Measurements from ENCODE around the gene TIMELESS. TPM values are rescaled to one million over a fixed set of nuclear protein-coding genes. Genes with fewer than 3 reads are reported as not detected.
A peak's percentile ranks its signal among the peaks of the same experiment; 100 is the strongest.

Gene TIMELESS
- polyA plus RNA-seq, 1 donor (not counting 4 experiments of a cell fraction or from before 2014, with no cell fraction given): 3.5 TPM

GRCh38 chr12:56469007-56469930 lies 20.0 kb upstream of the TIMELESS start:
- TF ChIP-seq, protein P1, sequence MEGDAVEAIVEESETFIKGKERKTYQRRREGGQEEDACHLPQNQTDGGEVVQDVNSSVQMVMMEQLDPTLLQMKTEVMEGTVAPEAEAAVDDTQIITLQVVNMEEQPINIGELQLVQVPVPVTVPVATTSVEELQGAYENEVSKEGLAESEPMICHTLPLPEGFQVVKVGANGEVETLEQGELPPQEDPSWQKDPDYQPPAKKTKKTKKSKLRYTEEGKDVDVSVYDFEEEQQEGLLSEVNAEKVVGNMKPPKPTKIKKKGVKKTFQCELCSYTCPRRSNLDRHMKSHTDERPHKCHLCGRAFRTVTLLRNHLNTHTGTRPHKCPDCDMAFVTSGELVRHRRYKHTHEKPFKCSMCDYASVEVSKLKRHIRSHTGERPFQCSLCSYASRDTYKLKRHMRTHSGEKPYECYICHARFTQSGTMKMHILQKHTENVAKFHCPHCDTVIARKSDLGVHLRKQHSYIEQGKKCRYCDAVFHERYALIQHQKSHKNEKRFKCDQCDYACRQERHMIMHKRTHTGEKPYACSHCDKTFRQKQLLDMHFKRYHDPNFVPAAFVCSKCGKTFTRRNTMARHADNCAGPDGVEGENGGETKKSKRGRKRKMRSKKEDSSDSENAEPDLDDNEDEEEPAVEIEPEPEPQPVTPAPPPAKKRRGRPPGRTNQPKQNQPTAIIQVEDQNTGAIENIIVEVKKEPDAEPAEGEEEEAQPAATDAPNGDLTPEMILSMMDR (optimal IDR thresholded peaks at IDR 0.05 in 1 of 3, IDR thresholded peaks at IDR 0.05 in 1 of 3, conservative IDR thresholded peaks at IDR 0.05 in 1 of 3; ENCODE audit: extremely low read depth in 1 of 3, insufficient read depth in 2 of 3, low read length in 3 of 3): no peak
- no peak for TF ChIP-seq EZH2 (IDR thresholded peaks at IDR 0.05; ENCODE audit: low read length)
- H3K27ac ChIP-seq (ENCODE audit: control insufficient read depth, insufficient read depth, low read length): peak overlapping the region; percentile 97
- H3K4me3 ChIP-seq (ENCODE audit: control insufficient read depth in 2 of 3, extremely low read depth in 1 of 3, insufficient read depth in 2 of 3, low read depth in 1 of 3, low read length in 3 of 3): peak overlapping the region; percentile 82 to 98 (median 97)
- no peaks in the 10 kb centered on the region for H3K9me3 ChIP-seq (ENCODE audit: control insufficient read depth, low read depth, low read length)
- H3K4me2 ChIP-seq (ENCODE audit: control insufficient read depth, extremely low read depth, insufficient read depth, low read depth, low read length): peak overlapping the region; percentile 82
- dilution Hi-C loops (cut with MboI; ENCODE audit: extremely low pct_ligation_motif_present, low sequenced_read_pairs): no loop called here
- no peaks in the 10 kb centered on the region for H3K27me3 ChIP-seq (ENCODE audit: control insufficient read depth, extremely low read depth, insufficient read depth, low read length)
- H4K20me1 ChIP-seq (ENCODE audit: control insufficient read depth, extremely low read depth, insufficient read depth, low read length): no peaks in the 10 kb centered on the region
- no peak for FAIRE-seq
- H3K36me3 ChIP-seq (ENCODE audit: control insufficient read depth in 2 of 2, extremely low read depth in 1 of 2, insufficient read depth in 2 of 2, low read length in 2 of 2): peaks cover 0 to 12% of the 10 kb centered on the region in 2 experiments
- no peak for DNase-seq (ENCODE audit: low read depth, low spot score)
- peak overlapping the region; percentile 98 for H3K9ac ChIP-seq (ENCODE audit: control insufficient read depth, extremely low read depth, insufficient read depth, low read length)
- H3K4me1 ChIP-seq (ENCODE audit: control insufficient read depth, extremely low read depth, insufficient read depth, low read length): peaks cover 9% of the 10 kb centered on the region
- no peaks in the 10 kb centered on the region for H3K9me1 ChIP-seq (ENCODE audit: control insufficient read depth, extremely low read depth, insufficient read depth, low read length)
- peak overlapping the region; percentile 89 for H2AFZ ChIP-seq (ENCODE audit: control insufficient read depth, low read length)
- peaks cover 16% of the 10 kb centered on the region for H3K79me2 ChIP-seq (ENCODE audit: control insufficient read depth, insufficient read depth, low read length)

- dilution Hi-C loops (cut with MboI; ENCODE audit: extremely low pct_ligation_motif_present, low sequenced_read_pairs): no loop called here
- Histone ChIP-seq H3K9me3 (ENCODE audit: control insufficient read depth, low read depth, low read length) (no peaks in the 10 kb centered on the region), H3K4me3 (ENCODE audit: control insufficient read depth in 2 of 3, extremely low read depth in 1 of 3, insufficient read depth in 2 of 3, low read depth in 1 of 3, low read length in 3 of 3) (peak within 1 kb of the TSS; percentile 82 to 98 (median 97)), H3K79me2 (ENCODE audit: control insufficient read depth, insufficient read depth, low read length) (peaks cover 16% of the 10 kb centered on the region), H3K4me1 (ENCODE audit: control insufficient read depth, extremely low read depth, insufficient read depth, low read length) (peaks cover 9% of the 10 kb centered on the region), H3K9me1 (ENCODE audit: control insufficient read depth, extremely low read depth, insufficient read depth, low read length) (no peaks in the 10 kb centered on the region), H4K20me1 (ENCODE audit: control insufficient read depth, extremely low read depth, insufficient read depth, low read length) (no peaks in the 10 kb centered on the region), H3K27me3 (ENCODE audit: control insufficient read depth, extremely low read depth, insufficient read depth, low read length) (no peaks in the 10 kb centered on the region), H3K4me2 (ENCODE audit: control insufficient read depth, extremely low read depth, insufficient read depth, low read depth, low read length) (peak within 1 kb of the TSS; percentile 82), H2AFZ (ENCODE audit: control insufficient read depth, low read length) (peak within 1 kb of the TSS; percentile 89), H3K9ac (ENCODE audit: control insufficient read depth, extremely low read depth, insufficient read depth, low read length) (peak within 1 kb of the TSS; percentile 98), H3K36me3 (ENCODE audit: control insufficient read depth in 2 of 2, extremely low read depth in 1 of 2, insufficient read depth in 2 of 2, low read length in 2 of 2) (peaks cover 0 to 12% of the 10 kb centered on the region in 2 experiments), H3K27ac (ENCODE audit: control insufficient read depth, insufficient read depth, low read length) (peak within 1 kb of the TSS; percentile 97)
- DNase-seq (ENCODE audit: low read depth, low spot score): no peak
- TF ChIP-seq, protein P1 (optimal IDR thresholded peaks at IDR 0.05 in 1 of 3, IDR thresholded peaks at IDR 0.05 in 1 of 3, conservative IDR thresholded peaks at IDR 0.05 in 1 of 3; ENCODE audit: extremely low read depth in 1 of 3, insufficient read depth in 2 of 3, low read length in 3 of 3): peak; percentile 14 to 82 (median 21)
- TF ChIP-seq EZH2 (IDR thresholded peaks at IDR 0.05; ENCODE audit: low read length): no peak
- no peak for FAIRE-seq
Measured at GRCh38 chr12:56468216-56469006, 19.2 kb upstream of the TIMELESS start, which contains the start of gene SPRYD4. Gene SPRYD4, plus strand, starts transcription at chr12:56468578. Its CDS starts 14 bp downstream, at chr12:56468592.
